HepG2 (cell line): ENCODE results near the gene TMEM100. TPM values are rescaled to one million over a fixed set of nuclear protein-coding genes. Genes with fewer than 3 reads are reported as not detected.

ENCODE experiments used
- ATAC-seq: fragments of 200-7000 bp; cut with Tn5 transposase; 3 replicates; pipeline ENCODE4 v1.9.1; 2020; ENCODE audit warnings: mild to moderate bottlenecking, moderate library complexity
- BruUV-seq: library from RNA; stranded (reverse); fragments of 400-500 nt; replicated peaks from 2 replicates; lab custom pipeline; 2021; lab: Mats Ljungman, UMichigan
- CTCF ChIA-PET: fragments of 300-600 bp; formaldehyde crosslinking; extraction: SDS; loops from one replicate; lab custom pipeline; 2021; ENCODE audit warnings: low total read pairs, inconsistent platforms, low intra/inter-chr PET ratio; lab: Yijun Ruan, JAX
- POLR2A ChIA-PET: fragments of 350-600 bp; sonication (Branson Sonifier 250); formaldehyde crosslinking; loops from one replicate; lab custom pipeline; 2020; ENCODE audit warnings: antibody characterized with exemption, inconsistent platforms; lab: Yijun Ruan, JAX
- DNase-seq: peaks from one replicate; pipeline ENCODE4 v3.0.0-alpha.2; 2015; ENCODE audit warnings: low spot score
- FAIRE-seq: peaks from 3 replicates; lab custom pipeline; 2011; peaks lifted over from hg19 to GRCh38; lab: Jason Lieb, UNC
- H2AFZ ChIP-seq: one replicate; pipeline ENCODE4 v1.6.1; 2011; ENCODE audit warnings: low read length, inconsistent platforms
- H3K27ac ChIP-seq: fragments of 300-600 bp; 3 replicates; pipeline ENCODE4 v1.8.0; 2011; ENCODE audit warnings: mixed run types, mild to moderate bottlenecking, mixed read lengths, low read length, inconsistent platforms; ENCODE audit not compliant: insufficient read depth; ENCODE audit errors: extremely low read length
- H3K27me3 ChIP-seq, 2 experiments: fragments of 200-600 bp in 1 of 2; 2 replicates in 1 of 2; 3 replicates in 1 of 2; pipeline versions ENCODE4 v1.6.0 to v1.8.0; 2011; ENCODE audit warnings: low read length in 2 of 2, mild to moderate bottlenecking in 2 of 2, moderate library complexity in 2 of 2, inconsistent platforms in 1 of 2; ENCODE audit not compliant: insufficient read depth in 2 of 2, control insufficient read depth in 1 of 2
- H3K36me3 ChIP-seq, 2 experiments: fragments of 200-600 bp in 1 of 2; replicated peaks in 1 of 2; 2 replicates in 1 of 2; 3 replicates in 1 of 2; pipeline versions ENCODE4 v1.5.1 to v1.8.0; 2011; ENCODE audit warnings: low read length in 2 of 2, inconsistent platforms in 1 of 2; ENCODE audit not compliant: insufficient read depth in 2 of 2, control insufficient read depth in 1 of 2
- H3K4me1 ChIP-seq: 2 replicates; pipeline ENCODE4 v1.5.1; 2012; ENCODE audit warnings: low read length, inconsistent platforms; ENCODE audit not compliant: insufficient read depth
- H3K4me2 ChIP-seq: 2 replicates; pipeline ENCODE4 v1.6.0; 2011; ENCODE audit warnings: low read depth, low read length, inconsistent platforms
- H3K4me3 ChIP-seq, 3 experiments: fragments of 200-600 bp in 1 of 3; sonication (generic), shearing (Covaris generic) in 1 of 3; replicated peaks in 1 of 3; 2 replicates each; pipeline ENCODE4 v1.5.1; 2011 to 2016; ENCODE audit warnings: low read length in 3 of 3, inconsistent platforms in 2 of 3, low read depth in 2 of 3, mild to moderate bottlenecking in 2 of 3, control low read depth in 1 of 3, mixed read lengths in 1 of 3; ENCODE audit not compliant: insufficient read depth in 1 of 3
- H3K79me2 ChIP-seq: one replicate; pipeline ENCODE4 v1.6.1; 2011; ENCODE audit warnings: low read length, inconsistent platforms; ENCODE audit not compliant: insufficient read depth
- H3K9ac ChIP-seq: 2 replicates; pipeline ENCODE4 v1.6.0; 2011; ENCODE audit warnings: mild to moderate bottlenecking, low read depth, low read length, inconsistent platforms; ENCODE audit not compliant: insufficient read depth
- H3K9me3 ChIP-seq: 2 replicates; pipeline ENCODE4 v1.5.1; 2012; ENCODE audit warnings: mild to moderate bottlenecking, low read length
- H4K20me1 ChIP-seq: 2 replicates; pipeline ENCODE4 v1.6.0; 2011; ENCODE audit warnings: inconsistent platforms, mild to moderate bottlenecking, low read length, moderate library complexity; ENCODE audit not compliant: insufficient read depth
- ATF5 ChIP-seq: sonication (generic); formaldehyde crosslinking; IDR thresholded peaks from 2 replicates; pipeline ENCODE4 v1.4.0; 2020; ENCODE audit warnings: mild to moderate bottlenecking, low read depth, missing genetic modification reagents
- FOXK2 ChIP-seq: fragments of 450-650 bp; IDR thresholded peaks from 2 replicates; pipeline ENCODE4 v1.6.1; 2016
- GPBP1L1 ChIP-seq: sonication (generic); formaldehyde crosslinking; IDR thresholded peaks from 2 replicates; pipeline ENCODE4 v1.5.0; 2020; ENCODE audit warnings: mild to moderate bottlenecking, missing genetic modification reagents
- HOXA7 ChIP-seq: sonication (generic); formaldehyde crosslinking; IDR thresholded peaks from 2 replicates; pipeline ENCODE4 v1.8.1; 2022; ENCODE audit warnings: mild to moderate bottlenecking, missing genetic modification reagents, moderate library complexity
- ISL2 ChIP-seq: sonication (generic); formaldehyde crosslinking; IDR thresholded peaks from 2 replicates; pipeline ENCODE4 v1.5.0; 2020; ENCODE audit warnings: missing genetic modification reagents
- MED8 ChIP-seq: sonication (generic); formaldehyde crosslinking; IDR thresholded peaks from 2 replicates; pipeline ENCODE4 v1.8.1; 2023; ENCODE audit warnings: mild to moderate bottlenecking, missing genetic modification reagents; ENCODE audit not compliant: insufficient replicate concordance
- PHB2 ChIP-seq: fragments of 450-650 bp; IDR thresholded peaks from 2 replicates; pipeline ENCODE4 v1.6.1; 2018; ENCODE audit not compliant: partially characterized antibody
- SP5 ChIP-seq: IDR thresholded peaks from 2 replicates; pipeline ENCODE4 v1.6.1; 2016; ENCODE audit warnings: low read depth, borderline replicate concordance
- SRSF4 ChIP-seq: fragments of 200-400 bp; formaldehyde crosslinking; IDR thresholded peaks from one replicate; pipeline ENCODE4 v1.6.1; 2018; ENCODE audit warnings: mild to moderate bottlenecking, low read depth, low read length, moderate library complexity; ENCODE audit not compliant: poor library complexity, severe bottlenecking
- SSRP1 ChIP-seq: IDR thresholded peaks from 2 replicates; pipeline ENCODE4 v1.6.1; 2016; ENCODE audit warnings: control low read depth
- TCF7L2 ChIP-seq: IDR thresholded peaks from 2 replicates; pipeline ENCODE4 v1.6.1; 2011; ENCODE audit warnings: mild to moderate bottlenecking, low read depth, low read length, moderate library complexity
- TMF1 ChIP-seq: sonication (generic); formaldehyde crosslinking; IDR thresholded peaks from 2 replicates; pipeline ENCODE4 v1.8.1; 2022; ENCODE audit warnings: low read depth, missing genetic modification reagents
- ZMYM3 ChIP-seq: sonication (generic); formaldehyde crosslinking; IDR thresholded peaks from 2 replicates; pipeline ENCODE4 v1.5.1; 2020; ENCODE audit warnings: mild to moderate bottlenecking, missing genetic modification reagents
- ZNF180 ChIP-seq: sonication (generic); formaldehyde crosslinking; IDR thresholded peaks from 2 replicates; pipeline ENCODE4 v1.4.0; 2020; ENCODE audit warnings: low read depth, missing genetic modification reagents, borderline replicate concordance
- ZNF317 ChIP-seq: sonication (generic); formaldehyde crosslinking; IDR thresholded peaks from 2 replicates; pipeline ENCODE4 v1.5.0; 2020; ENCODE audit warnings: mild to moderate bottlenecking, missing genetic modification reagents
- ZNF33A ChIP-seq: sonication (generic); formaldehyde crosslinking; IDR thresholded peaks from 2 replicates; pipeline ENCODE4 v1.5.1; 2020; ENCODE audit warnings: missing genetic modification reagents, mild to moderate bottlenecking, moderate library complexity, borderline replicate concordance
- ZNF468 ChIP-seq: sonication (generic); formaldehyde crosslinking; IDR thresholded peaks from 2 replicates; pipeline ENCODE4 v1.8.0; 2022; ENCODE audit warnings: mild to moderate bottlenecking, moderate library complexity, missing genetic modification reagents
- ZNF567 ChIP-seq: sonication (generic); formaldehyde crosslinking; IDR thresholded peaks from 2 replicates; pipeline ENCODE4 v1.8.1; 2023; ENCODE audit warnings: mild to moderate bottlenecking, missing genetic modification reagents, borderline replicate concordance
- ZNF678 ChIP-seq: sonication (generic); formaldehyde crosslinking; IDR thresholded peaks from 2 replicates; pipeline ENCODE4 v1.4.0; 2020; ENCODE audit warnings: mild to moderate bottlenecking, missing genetic modification reagents
- ZUFSP ChIP-seq: sonication (generic); formaldehyde crosslinking; IDR thresholded peaks from 2 replicates; pipeline ENCODE4 v1.9.0; 2021; ENCODE audit warnings: missing genetic modification reagents, mild to moderate bottlenecking, borderline replicate concordance
- WGBS: methylation state at CpG from one replicate; pipeline ENCODE4 v1.1.6; 2017; ENCODE audit warnings: low lambda C conversion rate; 5-methylcytosine and 5-hydroxymethylcytosine counted together
- in situ Hi-C: cut with HindIII; loops from 2 replicates; pipeline ENCODE4 v1.10.0; 2017; ENCODE audit warnings: low pct_unique_long_range_greater_than_20kb; ENCODE audit not compliant: extremely low pct_ligation_motif_present
- intact Hi-C: fragments of 100-400 bp; cut with micrococcal nuclease; formaldehyde crosslinking; loops from one replicate; pipeline ENCODE4 v1.10.0; 2022; ENCODE audit not compliant: unreplicated experiment
- polyA plus RNA-seq, 8 experiments: library from polyadenylated mRNA; depleted of rRNA in 3 of 8; stranded (reverse) in 7 of 8; unstranded in 1 of 8; fragments of >200 nt; fragmentation: Illumina TruSeq in 4 of 8; extraction: Trizol in 4 of 8; gene quantifications; 2 replicates each; pipeline versions ENCODE4 v1.2.1 to v1.2.3, GENCODE V29; 2011 to 2016; ENCODE audit warnings: low read depth in 4 of 8, missing spikeins in 1 of 8, mixed read lengths in 1 of 8; ENCODE audit not compliant: insufficient read depth in 1 of 8
- total RNA-seq, 5 experiments: library from RNA; depleted of rRNA; stranded (reverse); fragments of >200 nt; fragmentation: Illumina TruSeq; extraction: Trizol; gene quantifications; 2 replicates each; pipeline ENCODE4 v1.2.3, GENCODE V29; 2016; ENCODE audit warnings: low read depth in 1 of 5

The TMEM100 gene
- total and polyA plus RNA-seq, 2 of the 13 experiments (the other 11 are each of a cell fraction or from before 2014, with no cell fraction given), result not detected

GRCh38 chr17:55722016-55722736 is 488 bp downstream of the TMEM100 start:
- Histone ChIP-seq H3K27ac (no peak overlapping the region), H3K36me3 (no peaks in the 10 kb centered on the region), H3K9ac (no peak overlapping the region), H3K27me3 (peaks cover 0 to 46% of the 10 kb centered on the region in 2 experiments; a peak in 4 of 5 replicates), H4K20me1 (no peaks in the 10 kb centered on the region), H3K4me3 (no peak overlapping the region), H3K79me2 (no peaks in the 10 kb centered on the region), H3K4me1 (no peaks in the 10 kb centered on the region), H2AFZ (no peak overlapping the region), H3K9me3 (no peaks in the 10 kb centered on the region), H3K4me2 (no peak overlapping the region)
- in situ Hi-C loops (no loop called here), intact Hi-C loops (no loop called here)
- no TSS peak for BruUV-seq
- DNase-seq (no peak), ATAC-seq (no peak), FAIRE-seq (no peak)
- ChIA-PET CTCF (no interaction called here), POLR2A (no interaction called here)
- no peak for TF ChIP-seq ATF5 (CRISPR knock-in tag)
- no peak for TF ChIP-seq HOXA7
- TF ChIP-seq FOXK2, result no peak
- no peak for TF ChIP-seq ZMYM3 (CRISPR knock-in tag)
- TF ChIP-seq ZNF468, result no peak
- TF ChIP-seq SP5, result no peak
- no peak for TF ChIP-seq GPBP1L1 (CRISPR knock-in tag)
- no peak for TF ChIP-seq TCF7L2
- no peak for TF ChIP-seq ZUFSP
- no peak for TF ChIP-seq ISL2 (CRISPR knock-in tag)
- no peak for TF ChIP-seq ZNF317 (CRISPR knock-in tag)
- TF ChIP-seq MED8 (CRISPR knock-in tag), result no peak
- TF ChIP-seq ZNF678 (CRISPR knock-in tag), result no peak
- TF ChIP-seq ZNF180, result no peak
- TF ChIP-seq TMF1 (CRISPR knock-in tag), result no peak
- no peak for TF ChIP-seq ZNF33A (CRISPR knock-in tag)
- TF ChIP-seq SRSF4, result no peak
- TF ChIP-seq ZNF567 (CRISPR knock-in tag), result no peak
- TF ChIP-seq PHB2, result no peak
- TF ChIP-seq SSRP1 (CRISPR knock-in tag), result no peak
- 11% methylated on average over 5 of the region's 5 CpGs for WGBS
